ENCODE results near the gene TMEM150C. TPM values are rescaled to one million over a fixed set of nuclear protein-coding genes. Genes with fewer than 3 reads are reported as not detected.

The TMEM150C gene
- total and polyA plus RNA-seq, 2 of the 8 experiments (the other 6 are each of a cell fraction or from before 2014, with no cell fraction given): 1.5 to 1.7 TPM

DNA sequence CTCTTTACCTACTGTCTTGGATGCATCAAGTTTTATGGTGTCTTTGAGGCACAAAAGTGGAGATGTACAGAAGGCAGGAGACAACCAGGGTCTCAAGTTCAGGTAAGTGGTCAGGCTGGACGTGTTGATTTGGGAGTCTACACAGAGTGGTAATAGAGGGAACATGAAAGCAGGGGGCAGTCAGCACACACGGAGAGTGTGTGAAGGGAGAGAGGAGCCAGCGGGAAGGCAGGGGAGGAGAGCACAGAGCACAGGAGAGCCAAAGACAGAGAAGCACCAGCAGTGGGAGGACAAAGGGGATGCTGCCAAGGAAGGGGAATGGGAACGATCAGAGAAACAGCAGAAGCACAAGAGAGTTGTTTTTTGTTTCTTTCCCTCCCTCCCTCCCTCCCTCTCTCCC, 32.9 kb downstream of the TMEM150C start:
- ChIA-PET POLR2A (ENCODE audit: partially characterized antibody) (no interaction called here), CTCF (ENCODE audit: partially characterized antibody) (no interaction called here)
- no peaks in the 10 kb centered on the region for H3K79me2 ChIP-seq (ENCODE audit: control insufficient read depth in 1 of 2, insufficient read depth in 2 of 2, low read length in 2 of 2)
- no peak overlapping the region for H2BK120ac ChIP-seq (replicated peaks; ENCODE audit: low read depth, low read length)
- no peaks in the 10 kb centered on the region for H3K9me3 ChIP-seq (ENCODE audit: insufficient read depth in 2 of 2, low read depth in 1 of 2, low read length in 1 of 2)
- H3K4me1 ChIP-seq (replicated peaks in 1 of 4; ENCODE audit: control insufficient read depth in 3 of 4, insufficient read depth in 4 of 4, low read length in 3 of 4): peaks cover 0 to 10% (median 3%) of the 10 kb centered on the region in 4 experiments; a peak in 3 of 7 replicates
- H2BK12ac ChIP-seq (ENCODE audit: low read depth, low read length): 0 out of 2 replicates have a peak overlapping the region, but pooled peaks have one; percentile 7
- H3K23me2 ChIP-seq (ENCODE audit: low read depth, low read length): no peaks in the 10 kb centered on the region
- H3K18ac ChIP-seq (ENCODE audit: extremely low read depth, low read length): no peak overlapping the region
- H4K5ac ChIP-seq (ENCODE audit: insufficient read length, low read depth, low read length): no peak overlapping the region
- H2AK5ac ChIP-seq (ENCODE audit: low read depth, low read length): no peak overlapping the region
- no peak overlapping the region for H3K9ac ChIP-seq (replicated peaks in 1 of 4; ENCODE audit: extremely low read depth in 1 of 4, low read depth in 3 of 4, low read length in 3 of 4)
- no peak overlapping the region for H3K14ac ChIP-seq (ENCODE audit: insufficient read length)
- no peaks in the 10 kb centered on the region for H4K20me1 ChIP-seq (replicated peaks in 1 of 2; ENCODE audit: control insufficient read depth in 1 of 2, insufficient read depth in 2 of 2, low read length in 2 of 2)
- no peak overlapping the region for H2BK20ac ChIP-seq (ENCODE audit: low read length)
- no peak overlapping the region for H4K8ac ChIP-seq (ENCODE audit: extremely low read depth, insufficient read depth, low read length)
- no peaks in the 10 kb centered on the region for H3K36me3 ChIP-seq (ENCODE audit: control insufficient read depth in 2 of 4, insufficient read depth in 4 of 4, low read length in 3 of 4)
- no peak for DNase-seq (ENCODE audit: low read depth in 1 of 2, low spot score in 2 of 2)
- H3K27me3 ChIP-seq (replicated peaks in 1 of 4; ENCODE audit: control insufficient read depth in 3 of 4, extremely low read depth in 1 of 4, insufficient read depth in 3 of 4, low read length in 3 of 4): no peaks in the 10 kb centered on the region
- H3K27ac ChIP-seq (ENCODE audit: low read depth, low read length): no peak overlapping the region
- no peak overlapping the region for H4K91ac ChIP-seq (replicated peaks; ENCODE audit: insufficient read length, low read length)
- no peak overlapping the region for H2BK15ac ChIP-seq (ENCODE audit: low read length)
- no peak for FAIRE-seq
- H3K79me1 ChIP-seq (ENCODE audit: low read depth, low read length): no peaks in the 10 kb centered on the region
- TF ChIP-seq RAD21 (IDR thresholded peaks at IDR 0.05 in 1 of 2, conservative IDR thresholded peaks at IDR 0.05 in 1 of 2; ENCODE audit: low read depth in 2 of 2, low read length in 2 of 2): peak; percentile 58 to 64
- TF ChIP-seq, protein P1, sequence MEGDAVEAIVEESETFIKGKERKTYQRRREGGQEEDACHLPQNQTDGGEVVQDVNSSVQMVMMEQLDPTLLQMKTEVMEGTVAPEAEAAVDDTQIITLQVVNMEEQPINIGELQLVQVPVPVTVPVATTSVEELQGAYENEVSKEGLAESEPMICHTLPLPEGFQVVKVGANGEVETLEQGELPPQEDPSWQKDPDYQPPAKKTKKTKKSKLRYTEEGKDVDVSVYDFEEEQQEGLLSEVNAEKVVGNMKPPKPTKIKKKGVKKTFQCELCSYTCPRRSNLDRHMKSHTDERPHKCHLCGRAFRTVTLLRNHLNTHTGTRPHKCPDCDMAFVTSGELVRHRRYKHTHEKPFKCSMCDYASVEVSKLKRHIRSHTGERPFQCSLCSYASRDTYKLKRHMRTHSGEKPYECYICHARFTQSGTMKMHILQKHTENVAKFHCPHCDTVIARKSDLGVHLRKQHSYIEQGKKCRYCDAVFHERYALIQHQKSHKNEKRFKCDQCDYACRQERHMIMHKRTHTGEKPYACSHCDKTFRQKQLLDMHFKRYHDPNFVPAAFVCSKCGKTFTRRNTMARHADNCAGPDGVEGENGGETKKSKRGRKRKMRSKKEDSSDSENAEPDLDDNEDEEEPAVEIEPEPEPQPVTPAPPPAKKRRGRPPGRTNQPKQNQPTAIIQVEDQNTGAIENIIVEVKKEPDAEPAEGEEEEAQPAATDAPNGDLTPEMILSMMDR (IDR thresholded peaks at IDR 0.05; ENCODE audit: control extremely low read depth in 1 of 3, insufficient read depth in 1 of 3, low read depth in 1 of 3, low read length in 3 of 3): peak; percentile 10 to 30 (median 17); a peak in 3 of 4 replicates
- TF ChIP-seq SP1 (IDR thresholded peaks at IDR 0.05; ENCODE audit: low read depth, low read length): no peak
- H3K4me2 ChIP-seq (ENCODE audit: insufficient read depth in 1 of 2, low read depth in 2 of 2, low read length in 2 of 2): no peak overlapping the region
- H2AFZ ChIP-seq (ENCODE audit: low read length): no peak overlapping the region
- H3K4me3 ChIP-seq (ENCODE audit: extremely low read depth in 1 of 4, insufficient read depth in 2 of 4, low read depth in 3 of 4, low read length in 4 of 4): no peak overlapping the region
- no peak overlapping the region for H3K56ac ChIP-seq (replicated peaks; ENCODE audit: insufficient read length, low read depth, low read length)
- 83% methylated on average over 4 of the region's 4 CpGs; no CpG with 5 or more reads in 1 of the 2 experiments for WGBS, 2 experiments (ENCODE audit: extremely low coverage in 1 of 2, insufficient coverage in 1 of 2, insufficient read length in 1 of 2, insufficient replicate concordance in 2 of 2, low coverage in 1 of 2, low lambda C conversion rate in 2 of 2, missing lambda C conversion rate in 1 of 2)
- H2BK5ac ChIP-seq (ENCODE audit: low read depth, low read length): no peak overlapping the region
- no peak overlapping the region for H3K23ac ChIP-seq (ENCODE audit: insufficient read length)
- H3K4ac ChIP-seq (replicated peaks; ENCODE audit: insufficient read length, low read depth, low read length): no peak overlapping the region

Data from H1 (cell line).